Parathyroid adenoma (tissue), 2 donors: ENCODE results near the gene DNM1.

Source experiments
- H2AFZ ChIP-seq: fragments of 300-600 bp; sonication (generic); one replicate; pipeline ENCODE4 v1.7.0; 2017; ENCODE audit warnings: antibody characterized with exemption, mild to moderate bottlenecking
- H3K27ac ChIP-seq: fragments of 300-600 bp; sonication (generic); one replicate; pipeline ENCODE4 v1.7.0; 2017
- H3K27me3 ChIP-seq: fragments of 300-600 bp; sonication (generic); one replicate; pipeline ENCODE4 v1.7.0; 2017; ENCODE audit warnings: low read length; ENCODE audit not compliant: control insufficient read depth, insufficient read depth
- H3K36me3 ChIP-seq: fragments of 300-600 bp; sonication (generic); one replicate; pipeline ENCODE4 v1.7.0; 2017; ENCODE audit warnings: low read length; ENCODE audit not compliant: control insufficient read depth, insufficient read depth
- H3K4me1 ChIP-seq: fragments of 300-600 bp; sonication (generic); one replicate; pipeline ENCODE4 v1.7.0; 2017; ENCODE audit warnings: control low read depth
- H3K4me2 ChIP-seq: fragments of 300-600 bp; sonication (generic); one replicate; pipeline ENCODE4 v1.7.0; 2017; ENCODE audit warnings: low read length
- H3K4me3 ChIP-seq: fragments of 300-600 bp; sonication (generic); one replicate; pipeline ENCODE4 v1.7.0; 2017; ENCODE audit warnings: low read depth, low read length
- H3K79me2 ChIP-seq: fragments of 300-600 bp; sonication (generic); one replicate; pipeline ENCODE4 v1.7.0; 2017; ENCODE audit warnings: control low read depth
- H3K9ac ChIP-seq: fragments of 300-600 bp; sonication (generic); one replicate; pipeline ENCODE4 v1.7.0; 2017; ENCODE audit warnings: mild to moderate bottlenecking
- H3K9me3 ChIP-seq: fragments of 300-600 bp; sonication (generic); one replicate; pipeline ENCODE4 v1.7.0; 2017; ENCODE audit warnings: low read length; ENCODE audit not compliant: control insufficient read depth
- TF ChIP-seq, protein P1 (sequence below): fragments of 300-600 bp; sonication (generic); IDR thresholded peaks from one replicate; pipeline ENCODE4 v1.7.0; 2017; ENCODE audit warnings: antibody characterized with exemption, mild to moderate bottlenecking
- donor health status: primary hyperparathyroidism.

The DNM1 gene

DNA sequence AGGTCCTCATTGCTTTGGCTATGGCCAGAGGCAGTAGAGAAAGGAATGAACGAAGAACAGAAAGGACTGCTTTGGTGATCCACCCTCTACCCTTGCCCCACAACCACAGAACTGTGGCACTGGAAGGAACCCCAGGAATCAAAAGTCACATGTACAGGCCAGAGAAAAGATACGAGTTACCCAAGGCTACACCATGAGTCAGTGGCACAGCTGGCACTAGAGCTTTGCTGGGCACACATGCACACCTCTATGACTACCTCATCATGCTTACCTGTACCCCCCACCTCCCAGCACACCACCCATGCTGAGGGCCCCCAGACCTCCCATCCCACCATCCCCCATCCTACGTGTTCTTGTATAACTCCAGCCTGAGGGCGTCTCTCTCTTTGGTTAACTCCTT, 59.5 kb downstream of the DNM1 start:
- TF ChIP-seq, protein P1, sequence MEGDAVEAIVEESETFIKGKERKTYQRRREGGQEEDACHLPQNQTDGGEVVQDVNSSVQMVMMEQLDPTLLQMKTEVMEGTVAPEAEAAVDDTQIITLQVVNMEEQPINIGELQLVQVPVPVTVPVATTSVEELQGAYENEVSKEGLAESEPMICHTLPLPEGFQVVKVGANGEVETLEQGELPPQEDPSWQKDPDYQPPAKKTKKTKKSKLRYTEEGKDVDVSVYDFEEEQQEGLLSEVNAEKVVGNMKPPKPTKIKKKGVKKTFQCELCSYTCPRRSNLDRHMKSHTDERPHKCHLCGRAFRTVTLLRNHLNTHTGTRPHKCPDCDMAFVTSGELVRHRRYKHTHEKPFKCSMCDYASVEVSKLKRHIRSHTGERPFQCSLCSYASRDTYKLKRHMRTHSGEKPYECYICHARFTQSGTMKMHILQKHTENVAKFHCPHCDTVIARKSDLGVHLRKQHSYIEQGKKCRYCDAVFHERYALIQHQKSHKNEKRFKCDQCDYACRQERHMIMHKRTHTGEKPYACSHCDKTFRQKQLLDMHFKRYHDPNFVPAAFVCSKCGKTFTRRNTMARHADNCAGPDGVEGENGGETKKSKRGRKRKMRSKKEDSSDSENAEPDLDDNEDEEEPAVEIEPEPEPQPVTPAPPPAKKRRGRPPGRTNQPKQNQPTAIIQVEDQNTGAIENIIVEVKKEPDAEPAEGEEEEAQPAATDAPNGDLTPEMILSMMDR: no peak
- Histone ChIP-seq H3K9ac (no peak overlapping the region), H3K27ac (no peak overlapping the region), H2AFZ (no peak overlapping the region), H3K4me2 (no peak overlapping the region), H3K9me3 (no peaks in the 10 kb centered on the region), H3K27me3 (no peaks in the 10 kb centered on the region), H3K79me2 (no peaks in the 10 kb centered on the region), H3K36me3 (no peaks in the 10 kb centered on the region), H3K4me3 (no peak overlapping the region), H3K4me1 (no peaks in the 10 kb centered on the region)

DNA sequence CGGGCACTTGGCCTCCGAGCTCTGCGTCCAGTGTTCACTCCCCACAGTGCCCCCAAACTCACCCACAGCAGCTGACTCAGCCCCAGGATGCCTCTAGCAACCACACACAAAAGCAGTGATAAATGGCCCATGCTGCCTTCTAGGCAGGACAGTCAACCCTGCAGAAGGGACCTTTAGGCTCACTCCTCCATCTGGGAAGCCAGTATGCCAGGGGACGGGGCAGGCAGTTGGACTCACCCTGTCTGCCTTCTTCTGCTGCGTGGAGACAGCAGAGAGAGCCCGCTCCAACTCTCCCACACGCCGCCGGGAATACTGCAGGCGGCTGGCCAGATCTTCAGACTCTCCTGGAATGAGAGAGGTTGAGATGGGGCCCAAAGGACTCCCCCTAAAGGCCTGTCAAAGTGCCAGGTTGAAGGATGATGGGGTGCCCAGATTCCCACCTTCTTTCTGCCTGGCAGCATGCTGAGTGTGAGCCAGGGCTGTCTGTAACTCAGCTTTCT, 62.2 kb downstream of the DNM1 start:
- Histone ChIP-seq H2AFZ (no peak overlapping the region), H3K27ac (no peak overlapping the region), H3K4me3 (no peak overlapping the region), H3K4me2 (no peak overlapping the region), H3K27me3 (no peaks in the 10 kb centered on the region), H3K79me2 (no peaks in the 10 kb centered on the region), H3K4me1 (no peaks in the 10 kb centered on the region), H3K9me3 (no peaks in the 10 kb centered on the region), H3K36me3 (no peaks in the 10 kb centered on the region), H3K9ac (no peak overlapping the region)
- TF ChIP-seq, protein P1: no peak

DNA sequence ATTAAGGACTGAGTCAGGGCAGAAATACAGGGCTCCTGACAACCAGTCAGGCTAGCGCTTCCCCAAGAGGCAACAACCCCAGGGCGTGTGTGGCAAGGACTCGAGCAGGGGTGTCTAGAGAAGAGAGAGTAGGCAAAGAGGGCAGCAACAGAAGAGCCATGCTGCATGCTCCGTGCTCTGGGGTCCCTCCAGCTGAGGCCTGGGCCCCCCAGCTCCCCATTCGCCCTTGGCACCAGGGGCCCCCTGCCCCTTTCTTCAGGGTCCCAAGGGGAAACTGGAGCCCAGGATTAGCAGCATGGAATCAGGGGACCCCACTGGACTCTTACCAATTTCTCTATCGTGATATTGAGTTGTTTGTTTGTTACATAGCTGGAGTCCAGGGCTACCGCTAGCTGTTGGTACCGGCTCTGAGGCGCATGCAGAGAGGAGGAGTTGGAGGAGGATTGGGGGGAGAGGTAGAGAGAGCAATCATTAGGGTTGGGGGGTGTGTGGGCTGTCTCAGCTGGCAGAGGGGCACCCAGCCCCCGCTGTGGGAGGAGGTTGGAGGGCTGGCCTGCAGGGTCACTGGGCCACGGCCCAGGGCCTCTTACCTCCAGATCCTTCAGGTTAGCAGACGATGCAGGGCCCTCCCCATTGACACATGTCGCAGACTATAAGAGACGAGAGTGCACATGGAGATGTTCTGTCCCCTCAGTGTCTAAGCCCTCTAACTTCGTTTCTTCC, 63.9 kb downstream of the DNM1 start:
- no peaks in the 10 kb centered on the region for H3K27me3 ChIP-seq
- no peaks in the 10 kb centered on the region for H3K4me1 ChIP-seq
- no peaks in the 10 kb centered on the region for H3K36me3 ChIP-seq
- TF ChIP-seq, protein P1: no peak
- no peak overlapping the region for H3K9ac ChIP-seq
- no peak overlapping the region for H3K4me3 ChIP-seq
- no peak overlapping the region for H3K4me2 ChIP-seq
- no peak overlapping the region for H2AFZ ChIP-seq
- no peak overlapping the region for H3K27ac ChIP-seq
- no peaks in the 10 kb centered on the region for H3K9me3 ChIP-seq
- no peaks in the 10 kb centered on the region for H3K79me2 ChIP-seq

DNA sequence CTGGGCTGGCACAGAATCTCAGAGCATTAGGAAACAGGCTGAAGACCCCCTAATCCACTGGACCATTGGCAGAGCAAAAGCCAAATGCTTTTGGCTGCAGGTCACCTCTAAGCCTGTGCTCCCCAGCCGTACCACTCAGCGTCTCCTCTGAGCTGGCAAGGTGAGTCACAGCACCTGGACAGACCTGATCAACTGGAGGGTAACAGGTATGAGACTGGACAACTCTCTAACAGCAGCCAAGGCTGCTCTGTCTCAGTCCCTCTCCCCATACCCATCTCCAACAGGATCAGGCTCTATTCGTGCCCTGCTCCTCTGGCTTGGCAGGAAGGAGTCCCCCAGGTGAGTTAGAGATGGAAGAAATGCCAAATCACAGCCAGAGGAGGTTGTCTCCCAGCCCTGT, 67.9 kb downstream of the DNM1 start:
- TF ChIP-seq, protein P1: no peak
- no peaks in the 10 kb centered on the region for H3K4me1 ChIP-seq
- peaks cover 5% of the 10 kb centered on the region for H3K79me2 ChIP-seq
- H3K4me3 ChIP-seq: no peak overlapping the region
- no peak overlapping the region for H3K4me2 ChIP-seq
- no peaks in the 10 kb centered on the region for H3K36me3 ChIP-seq
- H2AFZ ChIP-seq: no peak overlapping the region
- no peak overlapping the region for H3K9ac ChIP-seq
- H3K27me3 ChIP-seq: no peaks in the 10 kb centered on the region
- no peaks in the 10 kb centered on the region for H3K9me3 ChIP-seq
- no peak overlapping the region for H3K27ac ChIP-seq

DNA sequence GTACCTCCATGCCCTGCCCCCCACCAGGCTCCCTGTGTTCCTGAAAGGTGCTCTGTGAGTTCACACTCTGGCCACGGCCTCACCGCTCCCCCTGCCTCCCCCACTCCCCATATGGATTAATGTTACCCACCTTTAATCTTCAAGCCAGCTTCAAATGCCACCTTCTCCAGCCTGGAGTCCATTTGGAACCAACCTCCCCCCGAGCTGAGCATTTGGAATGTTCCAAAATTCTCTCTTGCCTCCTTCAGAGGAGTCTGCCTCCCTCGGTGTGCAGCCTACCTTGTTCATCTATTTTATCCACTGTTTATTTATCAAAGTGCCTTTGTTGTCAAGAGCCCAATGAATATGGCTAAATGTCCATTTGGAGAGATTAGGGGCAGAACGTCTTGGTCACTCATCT, 68.3 kb downstream of the DNM1 start:
- Histone ChIP-seq H3K4me2 (no peak overlapping the region), H3K79me2 (peaks cover 5% of the 10 kb centered on the region), H3K9ac (no peak overlapping the region), H2AFZ (no peak overlapping the region), H3K27ac (no peak overlapping the region), H3K4me1 (no peaks in the 10 kb centered on the region), H3K36me3 (no peaks in the 10 kb centered on the region), H3K27me3 (no peaks in the 10 kb centered on the region), H3K4me3 (no peak overlapping the region), H3K9me3 (no peaks in the 10 kb centered on the region)
- TF ChIP-seq, protein P1: no peak
